Measurements from ENCODE around the gene C12orf43. TPM values are rescaled to one million over a fixed set of nuclear protein-coding genes. Genes with fewer than 3 reads are reported as not detected.

The C12orf43 gene
- total RNA-seq, 2 donors from 2014 or later, result 21.4 to 26.8 TPM

- no peak for TF ChIP-seq CTCF (conservative IDR thresholded peaks at IDR 0.05)
- Histone ChIP-seq H3K9ac (ENCODE audit: extremely low read depth, low read length, poor library complexity, severe bottlenecking) (no peak within 1 kb of the TSS), H3K36me3 (ENCODE audit: control insufficient read depth, insufficient read depth, low read length) (no peaks in the 10 kb centered on the region), H3K4me3 (ENCODE audit: low read length) (no peak within 1 kb of the TSS), H3K27me3 (ENCODE audit: control insufficient read depth, insufficient read depth, low read length, poor library complexity, severe bottlenecking) (no peaks in the 10 kb centered on the region), H3K9me3 (ENCODE audit: control insufficient read depth, low read length) (no peaks in the 10 kb centered on the region), H3K4me1 (ENCODE audit: control insufficient read depth, insufficient read depth, low read length) (no peaks in the 10 kb centered on the region), H3K27ac (ENCODE audit: low read depth, low read length) (no peak within 1 kb of the TSS)
- Mint-ChIP-seq H3K36me3 (ENCODE audit: low read depth) (peaks cover 4% of the 10 kb centered on the region), H3K9me3 (no peaks in the 10 kb centered on the region), H3K27ac (no peak within 1 kb of the TSS), H3K4me1 (peaks cover 19% of the 10 kb centered on the region), H3K27me3 (ENCODE audit: insufficient read depth) (no peaks in the 10 kb centered on the region), H3K4me3 (peak within 1 kb of the TSS; percentile 47)
- no peak for DNase-seq
- WGBS, 2 experiments (ENCODE audit: insufficient coverage in 1 of 2, insufficient read length in 1 of 2), result 91 to 93% methylated on average over 15 to 40 of the region's 40 CpGs
Observed at GRCh38 chr12:120978296-120979219, 37.7 kb downstream of the C12orf43 start, which contains the start of gene HNF1A. TSS of gene HNF1A (plus strand) at chr12:120978543. CDS start at chr12:120978769, 226 bp downstream.

GRCh38 chr12:120977531-120978295 lies 38.6 kb downstream of the C12orf43 start:
- H3K27me3 Mint-ChIP-seq (ENCODE audit: insufficient read depth), result no peaks in the 10 kb centered on the region
- TF ChIP-seq CTCF (conservative IDR thresholded peaks at IDR 0.05), result no peak
- H3K27ac ChIP-seq (ENCODE audit: low read depth, low read length), result no peak overlapping the region
- peaks cover 4% of the 10 kb centered on the region for H3K36me3 Mint-ChIP-seq (ENCODE audit: low read depth)
- no peak overlapping the region for H3K9ac ChIP-seq (ENCODE audit: extremely low read depth, low read length, poor library complexity, severe bottlenecking)
- H3K4me1 Mint-ChIP-seq, result peaks cover 22% of the 10 kb centered on the region
- no peaks in the 10 kb centered on the region for H3K9me3 ChIP-seq (ENCODE audit: control insufficient read depth, low read length)
- no peaks in the 10 kb centered on the region for H3K36me3 ChIP-seq (ENCODE audit: control insufficient read depth, insufficient read depth, low read length)
- 89 to 94% methylated on average over 13 to 14 of the region's 14 CpGs for WGBS, 2 experiments (ENCODE audit: insufficient coverage in 1 of 2, insufficient read length in 1 of 2)
- no peaks in the 10 kb centered on the region for H3K27me3 ChIP-seq (ENCODE audit: control insufficient read depth, insufficient read depth, low read length, poor library complexity, severe bottlenecking)
- no peaks in the 10 kb centered on the region for H3K9me3 Mint-ChIP-seq
- H3K4me3 ChIP-seq (ENCODE audit: low read length), result no peak overlapping the region
- DNase-seq, result no peak
- H3K27ac Mint-ChIP-seq, result no peak overlapping the region
- peaks cover 4% of the 10 kb centered on the region for H3K4me1 ChIP-seq (ENCODE audit: control insufficient read depth, insufficient read depth, low read length)
- peak overlapping the region; percentile 15 for H3K4me3 Mint-ChIP-seq

GRCh38 chr12:120972870-120973543 lies 43.3 kb downstream of the C12orf43 start:
- no peaks in the 10 kb centered on the region for H3K27me3 ChIP-seq (ENCODE audit: control insufficient read depth, insufficient read depth, low read length, poor library complexity, severe bottlenecking)
- peak overlapping the region; percentile 91 for H3K27ac ChIP-seq (ENCODE audit: low read depth, low read length)
- no peak overlapping the region for H3K4me3 ChIP-seq (ENCODE audit: low read length)
- H3K4me1 ChIP-seq (ENCODE audit: control insufficient read depth, insufficient read depth, low read length), result peaks cover 4% of the 10 kb centered on the region
- Mint-ChIP-seq H3K36me3 (ENCODE audit: low read depth) (peaks cover 17% of the 10 kb centered on the region), H3K27me3 (ENCODE audit: insufficient read depth) (no peaks in the 10 kb centered on the region), H3K9me3 (no peaks in the 10 kb centered on the region), H3K4me3 (no peak overlapping the region), H3K27ac (peak overlapping the region; percentile 84), H3K4me1 (peaks cover 19% of the 10 kb centered on the region)
- no peaks in the 10 kb centered on the region for H3K9me3 ChIP-seq (ENCODE audit: control insufficient read depth, low read length)
- TF ChIP-seq CTCF (conservative IDR thresholded peaks at IDR 0.05), result no peak
- no peak overlapping the region for H3K9ac ChIP-seq (ENCODE audit: extremely low read depth, low read length, poor library complexity, severe bottlenecking)
- WGBS, 2 experiments (ENCODE audit: insufficient coverage in 1 of 2, insufficient read length in 1 of 2), result 61 to 65% methylated on average over 8 to 10 of the region's 10 CpGs
- DNase-seq, result peak; percentile 91
- H3K36me3 ChIP-seq (ENCODE audit: control insufficient read depth, insufficient read depth, low read length), result no peaks in the 10 kb centered on the region
